ENCODE data around the gene DIP2C.

DIP2C gene

DNA sequence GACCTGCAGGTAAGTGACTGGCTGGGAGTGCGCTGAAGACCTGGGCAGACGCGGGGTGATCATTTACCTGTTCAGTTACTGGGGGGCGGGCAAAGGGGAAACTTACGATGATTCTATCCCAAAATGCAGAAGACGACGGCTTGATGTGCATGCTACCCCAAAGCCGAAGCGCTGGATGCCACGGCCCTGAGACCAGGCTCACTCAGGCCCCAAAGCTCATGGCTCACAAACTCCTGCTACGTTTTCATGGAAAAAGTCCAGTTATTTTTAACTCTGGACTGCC is 200.6 kb downstream of the DIP2C start:
- no peaks in the 10 kb centered on the region for H3K79me2 ChIP-seq (ENCODE audit: control insufficient read depth, insufficient read depth, low read length, poor library complexity)
- no peak overlapping the region for H4K91ac ChIP-seq (ENCODE audit: low read depth, low read length)
- no peak overlapping the region for H3K9ac ChIP-seq (ENCODE audit: low read length)
- no peak overlapping the region for H3K4me2 ChIP-seq (ENCODE audit: low read length)
- H2BK12ac ChIP-seq (ENCODE audit: low read length), result no peak overlapping the region
- no peak overlapping the region for H2AK5ac ChIP-seq (ENCODE audit: low read length)
- no peak overlapping the region for H4K8ac ChIP-seq (ENCODE audit: low read depth, low read length)
- H3K18ac ChIP-seq (ENCODE audit: low read length), result no peak overlapping the region
- no CpG with 5 or more reads among the region's 11 CpGs for WGBS (ENCODE audit: extremely low coverage, insufficient coverage, insufficient read length)
- no peak overlapping the region for H3K4ac ChIP-seq (ENCODE audit: low read depth, low read length)
- H2AFZ ChIP-seq (ENCODE audit: insufficient read depth, low read length, poor library complexity), result no peak overlapping the region
- no peak overlapping the region for H3K4me3 ChIP-seq (ENCODE audit: low read depth, low read length)
- no peaks in the 10 kb centered on the region for H3K9me3 ChIP-seq (ENCODE audit: insufficient read depth, low read depth, low read length)
- H2BK120ac ChIP-seq (ENCODE audit: insufficient read depth, low read length, poor library complexity), result no peak overlapping the region
- no peak for DNase-seq
- no peak overlapping the region for H2BK5ac ChIP-seq (ENCODE audit: low read depth, low read length, poor library complexity)
- H3K36me3 ChIP-seq (ENCODE audit: control insufficient read depth in 1 of 2, insufficient read depth in 2 of 2, low read length in 2 of 2), result peaks cover 2% of the 10 kb centered on the region in 2 experiments
- no peak overlapping the region for H4K12ac ChIP-seq (ENCODE audit: low read depth, low read length)
- H3K27ac ChIP-seq (ENCODE audit: low read depth, low read length), result no peak overlapping the region
- peaks cover 18 to 22% of the 10 kb centered on the region in 2 experiments for H3K4me1 ChIP-seq (ENCODE audit: control insufficient read depth in 1 of 2, insufficient read depth in 2 of 2, low read length in 2 of 2)
- H3K23ac ChIP-seq (ENCODE audit: low read length), result no peak overlapping the region
- peaks cover 3% of the 10 kb centered on the region for H3K79me1 ChIP-seq (ENCODE audit: low read length)
- no peak overlapping the region for H3K14ac ChIP-seq (ENCODE audit: low read length)
- H3K27me3 ChIP-seq (ENCODE audit: insufficient read depth, low read length), result no peaks in the 10 kb centered on the region

DNA sequence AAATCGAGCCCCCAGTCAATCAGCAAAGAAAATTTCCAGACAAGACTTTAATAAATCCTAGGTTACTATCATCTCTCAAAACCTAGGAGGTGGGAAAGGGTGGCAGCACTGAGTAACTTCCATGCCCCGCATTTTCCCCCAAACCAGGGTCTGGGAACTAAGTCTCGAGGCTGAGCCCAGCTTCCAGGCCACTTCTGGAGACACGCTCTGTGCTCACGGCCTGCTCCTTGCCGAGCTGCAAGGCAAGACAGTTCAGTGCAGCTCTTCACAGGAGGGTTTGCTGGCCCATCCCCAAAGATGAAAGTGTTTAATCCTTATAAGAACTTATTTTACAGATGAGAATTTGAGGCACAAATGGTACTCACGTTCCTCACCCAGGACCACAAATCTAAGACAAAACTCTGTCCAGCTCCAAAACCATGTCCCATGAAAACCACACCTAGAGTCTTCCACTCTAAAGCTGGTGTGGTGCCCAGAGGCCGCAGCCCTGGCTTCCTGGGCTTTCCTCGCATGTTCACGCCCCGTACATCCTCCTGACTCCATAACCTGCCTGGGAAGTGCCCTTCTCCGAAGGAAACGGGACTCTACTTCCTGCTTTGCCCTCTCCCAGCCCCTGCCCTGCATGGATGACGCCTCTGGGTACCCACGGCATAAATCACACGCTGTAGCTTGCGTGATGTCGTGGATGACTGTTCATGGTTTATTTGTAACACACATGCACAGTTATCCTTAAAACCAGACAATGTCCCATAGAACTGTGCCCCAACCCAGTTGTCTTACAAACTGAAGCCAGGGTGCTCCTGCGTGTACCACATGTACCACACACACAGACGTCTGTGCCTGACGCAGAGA is 201.2 kb downstream of the DIP2C start:
- H3K4me2 ChIP-seq (ENCODE audit: low read length), result no peak overlapping the region
- H2BK120ac ChIP-seq (ENCODE audit: insufficient read depth, low read length, poor library complexity), result no peak overlapping the region
- H3K9ac ChIP-seq (ENCODE audit: low read length), result no peak overlapping the region
- peaks cover 3% of the 10 kb centered on the region for H3K79me1 ChIP-seq (ENCODE audit: low read length)
- H3K9me3 ChIP-seq (ENCODE audit: insufficient read depth, low read depth, low read length), result no peaks in the 10 kb centered on the region
- H3K27me3 ChIP-seq (ENCODE audit: insufficient read depth, low read length), result no peaks in the 10 kb centered on the region
- no peak overlapping the region for H3K23ac ChIP-seq (ENCODE audit: low read length)
- DNase-seq, result no peak
- no peak overlapping the region for H4K91ac ChIP-seq (ENCODE audit: low read depth, low read length)
- H3K4me1 ChIP-seq (ENCODE audit: control insufficient read depth in 1 of 2, insufficient read depth in 2 of 2, low read length in 2 of 2), result peaks cover 18 to 22% of the 10 kb centered on the region in 2 experiments
- no peak overlapping the region for H2BK5ac ChIP-seq (ENCODE audit: low read depth, low read length, poor library complexity)
- no peak overlapping the region for H2BK12ac ChIP-seq (ENCODE audit: low read length)
- H4K8ac ChIP-seq (ENCODE audit: low read depth, low read length), result no peak overlapping the region
- no peak overlapping the region for H2AFZ ChIP-seq (ENCODE audit: insufficient read depth, low read length, poor library complexity)
- no peaks in the 10 kb centered on the region for H3K79me2 ChIP-seq (ENCODE audit: control insufficient read depth, insufficient read depth, low read length, poor library complexity)
- H3K14ac ChIP-seq (ENCODE audit: low read length), result no peak overlapping the region
- no peak overlapping the region for H3K4ac ChIP-seq (ENCODE audit: low read depth, low read length)
- H4K12ac ChIP-seq (ENCODE audit: low read depth, low read length), result no peak overlapping the region
- no CpG with 5 or more reads among the region's 21 CpGs for WGBS (ENCODE audit: extremely low coverage, insufficient coverage, insufficient read length)
- H3K4me3 ChIP-seq (ENCODE audit: low read depth, low read length), result no peak overlapping the region
- H3K36me3 ChIP-seq (ENCODE audit: control insufficient read depth in 1 of 2, insufficient read depth in 2 of 2, low read length in 2 of 2), result peaks cover 2 to 4% of the 10 kb centered on the region in 2 experiments
- H3K18ac ChIP-seq (ENCODE audit: low read length), result no peak overlapping the region
- no peak overlapping the region for H3K27ac ChIP-seq (ENCODE audit: low read depth, low read length)
- H2AK5ac ChIP-seq (ENCODE audit: low read length), result no peak overlapping the region

DNA sequence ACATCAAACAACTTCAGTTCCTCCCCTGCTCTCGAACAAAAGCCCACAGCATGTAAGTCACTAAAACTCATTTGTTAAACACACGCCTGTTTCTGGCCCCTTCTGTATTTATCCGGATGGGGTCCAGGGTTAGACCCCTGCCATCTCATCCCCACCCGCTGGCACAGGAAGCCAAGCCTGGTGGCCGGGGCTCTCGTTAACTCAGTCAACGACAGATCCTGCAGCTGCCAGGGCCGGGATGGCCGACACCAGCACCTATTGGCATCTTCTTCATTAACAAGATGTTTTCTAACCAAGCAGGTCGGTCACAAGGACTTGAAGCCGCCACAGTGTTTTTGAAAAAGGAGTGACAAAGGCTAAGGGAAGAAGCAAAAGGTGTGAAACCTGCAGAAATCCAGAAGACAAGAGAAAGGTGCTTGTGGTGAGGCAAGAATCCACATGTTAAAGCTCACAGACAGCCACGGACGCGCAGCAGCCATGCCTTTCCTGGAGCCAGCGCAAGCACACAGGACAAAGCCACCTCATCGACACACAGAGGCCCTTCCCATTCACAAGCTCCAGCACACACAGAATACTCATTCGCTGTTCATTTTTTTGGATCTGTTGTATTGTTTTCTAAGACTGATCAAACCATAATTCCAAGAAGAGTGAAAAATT is 202.7 kb downstream of the DIP2C start:
- H3K79me2 ChIP-seq (ENCODE audit: control insufficient read depth, insufficient read depth, low read length, poor library complexity), result no peaks in the 10 kb centered on the region
- H2AK5ac ChIP-seq (ENCODE audit: low read length), result no peak overlapping the region
- no peak overlapping the region for H2BK120ac ChIP-seq (ENCODE audit: insufficient read depth, low read length, poor library complexity)
- H3K79me1 ChIP-seq (ENCODE audit: low read length), result peaks cover 3% of the 10 kb centered on the region
- H3K4me1 ChIP-seq (ENCODE audit: control insufficient read depth in 1 of 2, insufficient read depth in 2 of 2, low read length in 2 of 2), result peaks cover 13 to 22% of the 10 kb centered on the region in 2 experiments
- H4K12ac ChIP-seq (ENCODE audit: low read depth, low read length), result no peak overlapping the region
- H3K27me3 ChIP-seq (ENCODE audit: insufficient read depth, low read length), result no peaks in the 10 kb centered on the region
- H3K27ac ChIP-seq (ENCODE audit: low read depth, low read length), result no peak overlapping the region
- no peak overlapping the region for H3K14ac ChIP-seq (ENCODE audit: low read length)
- no peaks in the 10 kb centered on the region for H3K9me3 ChIP-seq (ENCODE audit: insufficient read depth, low read depth, low read length)
- no peak overlapping the region for H3K4me3 ChIP-seq (ENCODE audit: low read depth, low read length)
- H4K8ac ChIP-seq (ENCODE audit: low read depth, low read length), result no peak overlapping the region
- no peak overlapping the region for H3K4me2 ChIP-seq (ENCODE audit: low read length)
- H2BK5ac ChIP-seq (ENCODE audit: low read depth, low read length, poor library complexity), result no peak overlapping the region
- WGBS (ENCODE audit: extremely low coverage, insufficient coverage, insufficient read length), result no CpG with 5 or more reads among the region's 17 CpGs
- H3K9ac ChIP-seq (ENCODE audit: low read length), result no peak overlapping the region
- H3K4ac ChIP-seq (ENCODE audit: low read depth, low read length), result no peak overlapping the region
- H4K91ac ChIP-seq (ENCODE audit: low read depth, low read length), result no peak overlapping the region
- H3K18ac ChIP-seq (ENCODE audit: low read length), result no peak overlapping the region
- H2AFZ ChIP-seq (ENCODE audit: insufficient read depth, low read length, poor library complexity), result no peak overlapping the region
- no peak overlapping the region for H3K23ac ChIP-seq (ENCODE audit: low read length)
- no peak overlapping the region for H2BK12ac ChIP-seq (ENCODE audit: low read length)
- DNase-seq, result no peak
- H3K36me3 ChIP-seq (ENCODE audit: control insufficient read depth in 1 of 2, insufficient read depth in 2 of 2, low read length in 2 of 2), result peaks cover 7 to 9% of the 10 kb centered on the region in 2 experiments

DNA sequence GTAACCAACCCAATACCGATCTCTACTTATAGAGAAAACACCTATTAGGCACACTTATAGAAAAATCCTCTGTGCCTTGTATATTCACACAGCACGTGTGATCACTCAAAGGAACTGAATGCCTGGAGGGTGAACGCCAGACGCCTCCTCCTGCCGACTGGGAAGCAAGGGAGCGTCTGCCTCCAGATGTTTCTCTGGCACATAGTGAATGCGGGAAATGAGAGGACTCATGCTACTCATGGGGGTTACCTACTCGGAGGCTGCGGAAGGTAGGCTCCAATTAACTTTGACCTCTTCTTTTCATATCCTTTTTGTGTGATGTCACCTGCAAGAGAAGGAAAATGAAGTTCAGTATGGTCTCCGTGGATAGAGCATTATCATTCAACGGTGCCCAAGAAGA is 203.3 kb downstream of the DIP2C start:
- Histone ChIP-seq H3K14ac (ENCODE audit: low read length) (no peak overlapping the region), H3K4me2 (ENCODE audit: low read length) (no peak overlapping the region), H2BK12ac (ENCODE audit: low read length) (no peak overlapping the region), H4K91ac (ENCODE audit: low read depth, low read length) (no peak overlapping the region), H3K36me3 (ENCODE audit: control insufficient read depth in 1 of 2, insufficient read depth in 2 of 2, low read length in 2 of 2) (peaks cover 8 to 9% of the 10 kb centered on the region in 2 experiments), H4K12ac (ENCODE audit: low read depth, low read length) (no peak overlapping the region), H2AK5ac (ENCODE audit: low read length) (no peak overlapping the region), H3K9ac (ENCODE audit: low read length) (no peak overlapping the region), H3K9me3 (ENCODE audit: insufficient read depth, low read depth, low read length) (no peaks in the 10 kb centered on the region), H3K4ac (ENCODE audit: low read depth, low read length) (no peak overlapping the region), H3K79me2 (ENCODE audit: control insufficient read depth, insufficient read depth, low read length, poor library complexity) (no peaks in the 10 kb centered on the region), H2AFZ (ENCODE audit: insufficient read depth, low read length, poor library complexity) (no peak overlapping the region), H3K4me3 (ENCODE audit: low read depth, low read length) (no peak overlapping the region), H3K79me1 (ENCODE audit: low read length) (peaks cover under 1% of the 10 kb centered on the region), H3K27me3 (ENCODE audit: insufficient read depth, low read length) (no peaks in the 10 kb centered on the region), H2BK120ac (ENCODE audit: insufficient read depth, low read length, poor library complexity) (no peak overlapping the region), H3K23ac (ENCODE audit: low read length) (no peak overlapping the region), H4K8ac (ENCODE audit: low read depth, low read length) (no peak overlapping the region), H3K27ac (ENCODE audit: low read depth, low read length) (no peak overlapping the region), H2BK5ac (ENCODE audit: low read depth, low read length, poor library complexity) (no peak overlapping the region), H3K4me1 (ENCODE audit: control insufficient read depth in 1 of 2, insufficient read depth in 2 of 2, low read length in 2 of 2) (peaks cover 8 to 16% of the 10 kb centered on the region in 2 experiments), H3K18ac (ENCODE audit: low read length) (no peak overlapping the region)
- no CpG with 5 or more reads among the region's 11 CpGs for WGBS (ENCODE audit: extremely low coverage, insufficient coverage, insufficient read length)
- peak in 1 of 2 donors; percentile 7 for DNase-seq

Measured in trophoblast cell (in vitro differentiated cells and primary cell).